ENCODE data around the gene ZNF18.
"Not testable (repeated sequence)": the region's sequence is repeated elsewhere in the genome, so short reads cannot be mapped to it uniquely, and the experiment has no call there.

ZNF18 gene

DNA sequence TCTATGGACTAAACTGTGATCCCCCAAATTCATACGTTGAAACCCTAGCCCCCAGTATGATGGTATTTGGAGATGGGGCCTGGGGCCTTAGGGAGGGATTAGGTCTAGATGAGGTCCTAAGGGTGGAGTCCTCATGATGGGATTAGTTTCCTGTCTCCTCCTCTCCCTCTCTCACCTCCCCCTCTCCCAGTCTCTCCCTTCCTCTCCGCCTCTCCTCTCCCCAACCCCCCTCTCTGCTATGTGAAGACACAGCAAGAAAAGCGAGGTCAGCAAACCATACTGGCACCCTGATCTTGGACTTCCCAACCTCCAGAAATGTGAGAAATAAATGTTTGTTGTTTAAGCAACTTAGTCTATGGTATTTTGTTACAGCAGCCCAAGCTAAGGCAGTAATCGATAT, 15.4 kb downstream of the ZNF18 start:
- no peak for DNase-seq

DNA sequence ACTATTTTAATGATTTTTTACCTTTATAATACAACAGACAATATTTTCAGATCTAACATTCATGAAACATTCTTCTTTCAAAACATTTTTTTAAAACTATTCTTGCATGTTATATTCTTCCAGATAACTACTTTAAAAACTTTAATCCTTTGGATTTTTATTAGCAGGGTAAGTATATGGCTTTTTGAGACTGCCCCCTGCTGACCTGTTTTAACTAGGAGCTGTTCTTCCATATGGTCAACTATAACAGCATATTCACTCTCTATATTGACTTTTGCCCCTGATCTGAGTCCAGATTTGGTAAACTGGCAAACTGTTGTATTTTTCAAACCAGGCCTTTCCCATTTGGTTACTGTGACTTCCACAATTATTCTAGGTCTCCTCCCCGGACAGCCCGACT, 16.5 kb downstream of the ZNF18 start:
- DNase-seq = no peak

DNA sequence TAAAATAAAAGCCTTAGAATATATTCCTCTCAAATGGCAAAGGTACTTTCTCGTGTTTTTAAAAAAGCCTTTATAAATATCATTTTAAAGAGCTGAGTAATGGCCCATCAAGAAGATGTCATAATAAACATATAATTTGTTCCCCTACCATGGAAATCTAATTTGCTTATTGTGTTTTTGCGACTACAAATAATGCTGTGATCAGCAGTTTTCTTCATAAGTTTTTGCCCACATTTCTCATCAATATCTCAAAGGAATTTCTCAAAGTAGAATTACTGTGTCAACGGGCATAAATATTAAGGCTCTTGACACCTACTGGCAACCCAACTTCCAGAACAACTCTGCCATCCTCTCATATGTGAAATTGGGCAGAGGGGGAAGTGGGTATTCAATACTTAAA, 17.5 kb downstream of the ZNF18 start:
- no peak for DNase-seq

DNA sequence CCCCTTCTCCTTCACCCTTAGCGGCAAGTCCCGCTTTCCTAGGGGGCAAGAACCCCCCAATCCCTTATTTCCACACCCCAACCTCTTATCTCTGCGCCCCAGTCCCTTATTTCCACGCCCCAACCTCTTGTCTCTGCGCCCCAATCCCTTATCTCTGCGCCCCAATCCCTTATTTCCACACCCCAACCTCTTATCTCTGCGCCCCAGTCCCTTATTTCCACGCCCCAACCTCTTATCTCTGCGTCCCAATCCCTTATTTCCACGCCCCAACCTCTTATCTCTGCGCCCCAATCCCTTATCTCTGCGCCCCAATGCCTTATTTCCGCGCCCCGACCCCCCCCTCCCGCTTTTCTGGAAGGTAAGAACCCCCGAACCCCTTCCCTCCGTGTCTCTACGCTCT, 24.5 kb downstream of the ZNF18 start:
- DNase-seq = not testable (repeated sequence)

DNA sequence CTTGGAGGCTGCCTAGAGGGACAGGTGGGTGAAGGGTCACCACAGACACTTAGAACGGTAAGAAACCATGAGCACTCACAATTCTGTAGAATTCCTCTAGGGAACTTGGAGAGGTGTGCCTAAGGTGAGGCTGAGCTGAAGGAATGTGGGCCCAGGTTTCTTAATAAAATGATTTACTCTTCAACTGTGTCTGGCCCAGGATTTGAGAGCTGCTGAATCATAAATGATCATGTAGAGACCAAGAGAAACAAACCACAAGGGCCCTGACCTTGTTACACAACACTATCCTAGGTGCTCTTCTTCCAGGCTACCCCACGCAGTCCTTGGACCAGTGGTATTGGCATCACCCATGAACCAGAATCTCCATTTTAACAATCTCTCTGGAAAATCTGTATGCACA, 27.7 kb downstream of the ZNF18 start:
- DNase-seq = no peak

DNA sequence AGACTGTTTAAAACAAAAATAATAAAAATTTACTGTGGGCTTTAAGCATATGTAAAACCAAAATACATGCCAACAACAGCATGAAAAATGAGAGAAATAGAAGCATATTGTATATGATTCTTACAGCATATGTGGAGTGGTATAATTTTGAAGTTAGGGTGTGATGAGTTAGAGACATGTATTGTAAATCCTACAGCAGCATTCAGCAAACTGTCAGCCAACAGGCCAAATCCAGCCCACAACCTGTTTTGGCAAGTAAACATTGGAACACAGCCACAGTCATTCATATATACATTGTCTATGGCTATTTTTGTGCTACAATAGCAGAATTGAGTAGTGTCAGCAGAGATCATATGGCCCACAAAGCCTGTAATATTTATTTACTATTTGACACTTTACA, 42.3 kb downstream of the ZNF18 start:
- no peak for DNase-seq

DNA sequence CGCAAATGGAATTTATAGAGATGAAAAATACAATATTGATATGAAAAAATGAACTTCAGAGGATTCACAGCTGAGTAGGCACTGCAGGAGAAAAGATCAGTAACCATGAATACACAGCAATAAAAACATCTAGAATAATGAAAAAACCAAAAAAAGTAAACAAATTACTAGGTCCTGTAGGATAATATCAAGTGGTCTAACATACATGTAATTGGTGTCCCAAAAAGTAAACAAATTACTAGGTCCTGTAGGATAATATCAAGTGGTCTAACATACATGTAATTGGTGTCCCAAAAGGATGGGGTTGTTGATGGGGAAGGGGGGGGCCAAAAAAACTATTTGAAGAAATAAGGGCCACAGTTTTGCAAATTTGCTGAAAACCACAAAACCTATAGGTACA, 43.4 kb downstream of the ZNF18 start:
- DNase-seq = no peak

DNA sequence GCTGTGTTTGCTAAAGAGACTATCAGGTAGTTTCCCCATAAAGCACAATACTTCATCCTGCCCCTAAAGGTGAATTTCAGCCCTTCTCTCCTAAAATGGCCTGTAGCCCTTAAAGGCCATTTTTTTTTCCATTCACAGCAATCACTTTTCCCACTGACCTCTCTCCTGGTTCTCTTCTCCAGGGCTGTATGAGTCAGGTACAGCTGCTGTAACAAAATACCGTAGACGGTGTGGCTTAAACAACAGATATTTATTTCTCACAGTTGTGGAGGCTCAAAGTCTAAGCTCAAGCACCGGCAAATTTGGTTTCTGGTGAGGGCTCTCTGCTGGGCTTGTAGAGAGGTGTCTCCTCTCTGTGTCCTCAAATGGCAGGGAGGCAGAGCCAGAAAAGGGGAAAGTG, 44.7 kb downstream of the ZNF18 start:
- no peak for DNase-seq

DNA sequence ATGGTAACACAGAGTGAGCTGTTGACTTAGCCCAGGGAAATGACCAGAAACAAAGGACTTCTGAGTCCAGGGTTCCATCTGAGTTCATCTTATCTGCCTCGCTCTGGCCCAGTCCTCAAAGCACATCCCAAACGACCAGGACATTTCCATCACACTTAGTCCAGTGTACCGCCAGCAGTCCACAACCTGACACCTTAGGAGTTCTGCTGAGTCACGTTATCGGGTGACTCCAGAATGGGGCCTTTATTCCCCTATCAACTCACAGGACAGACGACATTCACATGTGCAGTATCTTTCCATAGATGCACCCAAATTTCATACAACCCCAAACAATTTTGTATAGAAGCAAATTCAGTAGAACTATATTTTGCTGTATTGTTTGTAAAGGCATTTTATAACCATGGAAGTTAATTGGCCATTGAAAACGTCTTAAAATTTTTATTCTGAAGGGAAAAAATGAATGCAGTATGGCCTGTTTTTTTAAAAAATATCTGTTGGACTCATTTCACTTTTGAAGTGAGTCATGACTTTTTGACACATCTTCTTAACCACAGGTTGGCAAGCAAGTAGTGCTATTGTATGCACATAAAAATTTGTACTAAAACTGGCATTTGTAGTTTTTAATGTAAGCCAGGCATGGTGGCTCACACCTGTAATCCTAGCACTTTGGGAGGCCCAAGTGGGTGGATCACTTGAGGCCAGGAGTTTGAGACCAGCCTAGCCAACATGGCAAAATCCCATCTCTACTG, 46.3 kb downstream of the ZNF18 start:
- no peak for DNase-seq

DNA sequence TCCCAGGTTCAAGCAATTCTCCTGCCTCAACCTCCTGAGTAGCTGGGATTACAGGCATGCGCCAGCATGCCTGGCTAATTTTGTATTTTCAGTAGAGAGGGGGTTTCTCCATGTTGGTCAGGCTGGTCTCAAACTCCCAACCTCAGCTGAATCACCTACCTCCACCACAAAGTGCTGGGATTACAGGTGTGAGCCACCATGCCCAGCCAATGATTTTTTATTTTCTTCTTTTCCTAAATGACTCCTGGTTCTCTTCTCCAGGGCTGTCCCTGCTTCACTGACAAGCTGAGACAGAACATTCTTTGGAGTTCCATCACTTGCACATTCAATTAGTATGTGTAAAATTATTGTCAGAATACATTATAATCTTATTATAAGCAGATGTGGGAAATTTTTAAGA, 47.7 kb downstream of the ZNF18 start:
- DNase-seq = not testable (repeated sequence)

DNA sequence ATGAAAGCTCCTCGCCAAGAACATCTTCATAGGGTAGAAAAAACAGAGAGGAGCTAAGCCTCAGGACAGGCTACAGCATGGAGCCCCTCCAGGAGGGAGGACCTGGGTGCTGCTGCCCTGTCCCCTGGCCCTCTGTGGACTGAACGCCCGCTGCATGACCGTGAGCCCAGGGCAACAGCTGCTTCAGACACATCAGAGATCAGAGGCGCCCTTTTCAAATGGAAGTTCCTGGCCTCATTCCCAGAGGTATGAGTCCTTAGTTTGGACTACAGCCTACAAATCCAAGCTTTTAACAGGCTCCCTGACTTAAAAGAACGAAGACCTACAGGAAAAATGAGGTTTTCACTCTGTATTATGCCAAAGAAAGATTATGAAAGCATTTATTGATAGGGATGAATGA, 48.5 kb downstream of the ZNF18 start:
- DNase-seq = no peak

DNA sequence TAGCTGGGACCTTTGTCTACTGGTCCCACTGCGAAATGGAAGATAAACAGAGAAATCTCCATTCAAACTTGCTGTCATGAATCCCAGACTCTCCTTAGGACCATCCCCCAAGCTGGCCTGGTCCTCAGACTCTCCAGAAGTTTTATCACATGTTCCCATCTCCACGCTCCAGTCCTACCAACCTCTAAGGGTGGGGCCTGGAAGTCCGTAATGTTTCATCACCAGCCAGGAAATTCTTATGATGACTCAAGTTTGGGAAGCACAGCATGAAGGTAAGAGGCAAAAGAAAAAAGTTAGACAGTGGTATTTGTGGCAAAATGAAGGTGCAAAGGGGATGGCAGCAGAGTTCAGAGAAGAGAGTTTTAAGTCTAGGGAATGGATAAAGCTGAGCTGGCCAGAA, 52.7 kb downstream of the ZNF18 start:
- DNase-seq = no peak

DNA sequence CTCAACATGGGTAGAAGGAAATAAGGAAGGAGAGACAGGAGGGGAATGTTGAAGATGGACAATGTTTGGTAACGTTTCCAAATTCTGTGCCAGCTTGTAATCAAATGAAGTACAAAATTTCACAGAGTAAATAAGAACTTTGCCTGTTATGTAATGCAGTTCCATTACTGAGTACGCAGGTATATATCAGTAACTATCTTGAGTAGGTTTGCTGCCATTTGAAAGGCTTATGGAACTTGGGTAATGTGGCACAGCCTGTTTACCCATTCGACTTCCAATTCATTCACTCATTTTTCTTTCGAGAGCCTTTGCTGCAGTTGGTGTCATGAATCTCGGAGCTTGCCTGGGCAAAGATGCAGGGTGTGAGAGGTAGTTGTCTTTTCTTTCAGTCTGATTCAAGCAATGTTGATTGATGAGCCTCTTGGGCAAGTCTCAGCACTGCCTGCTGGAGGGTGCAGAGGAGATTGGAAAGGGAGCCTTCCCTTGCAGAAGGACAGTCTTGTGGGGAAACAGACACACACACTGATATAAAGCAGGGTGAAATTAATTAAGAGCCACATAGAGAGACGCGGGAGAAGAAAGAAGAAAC, 53.4 kb downstream of the ZNF18 start:
- no peak for DNase-seq

DNA sequence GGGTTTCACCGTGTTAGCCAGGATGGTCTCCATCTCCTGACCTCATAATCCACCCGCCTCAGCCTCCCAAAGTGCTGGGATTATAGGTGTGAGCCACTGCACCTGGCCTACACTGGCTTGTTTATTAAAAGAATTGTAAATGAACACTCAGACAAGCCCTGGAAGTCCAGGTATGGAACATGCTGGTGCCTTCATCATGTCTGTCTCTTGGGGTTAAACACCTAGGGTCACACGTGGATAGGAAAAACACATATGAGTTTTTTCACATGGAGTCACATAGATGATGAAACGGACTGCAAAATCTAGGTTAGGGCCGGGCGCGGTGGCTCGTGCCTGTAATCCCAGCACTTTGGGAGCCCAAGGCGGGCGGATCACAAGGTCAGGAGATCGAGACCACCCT, 54.2 kb downstream of the ZNF18 start:
- DNase-seq = not testable (repeated sequence)

DNA sequence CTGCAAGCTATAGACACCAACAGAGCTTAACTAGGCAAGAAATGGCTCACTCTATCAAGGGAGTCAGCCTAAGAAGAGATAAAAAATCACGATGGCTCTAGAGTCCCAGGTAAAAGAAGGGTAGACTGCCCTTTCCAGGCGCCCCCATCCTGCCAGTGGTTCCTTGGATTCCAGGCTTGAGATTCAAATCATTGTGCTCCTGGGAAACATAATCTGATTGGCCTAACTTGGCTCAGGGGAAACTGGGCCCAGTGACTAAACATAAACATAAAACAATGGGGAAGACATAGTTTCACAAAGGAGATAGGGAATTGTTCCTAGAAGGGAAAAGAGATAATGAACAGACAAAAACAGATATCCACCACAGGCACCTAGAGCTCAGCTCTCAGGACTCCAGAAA, 56.4 kb downstream of the ZNF18 start:
- no peak for DNase-seq

DNA sequence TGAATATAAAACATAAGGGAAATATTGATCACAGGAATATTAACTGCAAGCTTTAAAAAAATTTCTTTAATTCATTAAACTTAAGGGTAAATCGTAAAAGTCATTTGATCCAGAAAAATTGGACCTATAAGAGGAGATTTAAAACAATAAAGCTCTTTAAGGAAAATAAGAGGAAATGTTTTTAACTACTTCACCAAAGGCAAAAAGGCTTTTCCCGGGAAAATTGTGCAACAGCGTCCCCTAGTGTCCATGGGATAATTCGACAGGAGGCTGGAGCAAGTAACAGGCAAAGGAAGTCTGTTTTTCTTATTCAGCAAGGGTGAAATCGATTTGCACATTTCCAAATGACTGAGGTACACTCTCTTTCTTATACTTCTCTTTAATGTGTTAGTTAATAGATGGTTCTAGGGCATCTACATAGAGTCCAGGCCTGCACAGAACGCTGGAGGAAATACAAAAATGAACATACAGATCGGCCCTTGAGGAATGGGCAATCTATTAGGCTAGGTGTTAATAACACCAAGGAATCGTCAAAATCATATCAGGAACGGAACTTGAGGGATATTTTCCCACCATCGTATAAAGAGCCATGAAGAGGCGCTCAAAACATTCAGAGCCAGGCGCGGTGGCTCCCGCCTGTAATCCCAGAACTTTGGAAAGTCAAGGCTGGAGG, 61.4 kb downstream of the ZNF18 start:
- peak; percentile 1 to 49 (median 2) for DNase-seq

DNA sequence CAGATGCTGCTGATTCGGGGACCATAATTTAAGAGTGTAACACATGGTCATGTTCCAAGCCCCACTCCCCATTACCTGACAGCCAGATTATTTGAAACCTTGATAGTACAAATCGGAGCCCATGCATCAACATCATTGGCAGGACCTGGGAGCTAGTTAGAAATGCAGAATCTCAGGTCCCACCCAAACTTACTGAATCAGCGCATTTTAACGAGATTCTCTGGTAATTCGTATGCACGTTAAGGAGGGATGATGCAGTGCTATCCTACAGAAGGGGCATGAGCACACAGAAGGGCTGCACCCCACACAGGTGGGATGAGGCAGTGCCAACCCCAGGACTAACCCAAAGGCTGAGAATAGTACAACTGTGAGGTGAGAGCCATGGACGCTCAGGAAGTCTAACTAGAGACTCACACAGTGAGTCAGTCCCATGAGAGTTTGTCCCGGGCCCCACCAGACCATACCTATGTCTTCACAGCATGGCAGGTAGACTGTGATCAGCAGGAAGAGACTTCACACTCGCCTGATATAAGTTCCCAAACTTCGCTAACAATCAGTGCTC, 64.9 kb downstream of the ZNF18 start:
- no peak for DNase-seq

DNA sequence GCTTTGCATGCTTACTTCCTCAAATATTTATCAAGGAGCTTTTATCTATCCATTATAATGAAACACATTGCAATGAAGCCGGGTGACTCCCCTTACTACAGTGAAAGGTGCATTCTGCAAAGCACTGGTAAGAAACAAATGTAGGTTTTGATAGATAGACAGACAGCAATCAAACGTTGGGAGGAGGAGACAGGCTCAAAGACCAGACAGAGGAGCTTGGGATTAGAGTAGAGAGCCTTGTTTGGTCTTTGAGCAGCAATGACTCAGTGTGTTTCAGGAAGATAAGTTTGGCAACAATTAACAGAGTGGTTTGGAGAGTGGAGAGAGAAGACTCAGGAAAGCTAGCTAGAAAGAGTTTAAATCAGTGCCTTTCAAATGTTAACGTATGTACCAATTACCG, 68.8 kb downstream of the ZNF18 start:
- DNase-seq = no peak

Data from NCI-H1417 (cell line).